GM18517 (cell line): ENCODE results near the gene SLC17A7.
A peak's percentile ranks its signal among the peaks of the same experiment; 100 is the strongest.

Experiments used
- ATAC-seq: cut with Tn5 transposase; IDR thresholded peaks from one replicate; pipeline ENCODE4 v1.9.1; 2021; ENCODE audit warnings: mild to moderate bottlenecking, moderate library complexity; ENCODE audit not compliant: unreplicated experiment

SLC17A7 gene

GRCh38 chr19:49411681-49412326 is 29.5 kb downstream of the SLC17A7 start:
- no peak for ATAC-seq

- no peak for ATAC-seq
Observed at GRCh38 chr19:49409441-49410029, 31.8 kb downstream of the SLC17A7 start.

- no peak for ATAC-seq
Observed at GRCh38 chr19:49408816-49409440, 32.4 kb downstream of the SLC17A7 start.

- ATAC-seq = no peak
Observed at GRCh38 chr19:49407482-49408015, 33.8 kb downstream of the SLC17A7 start.

- no peak for ATAC-seq
Observed at GRCh38 chr19:49407079-49407478, 34.2 kb downstream of the SLC17A7 start.

DNA sequence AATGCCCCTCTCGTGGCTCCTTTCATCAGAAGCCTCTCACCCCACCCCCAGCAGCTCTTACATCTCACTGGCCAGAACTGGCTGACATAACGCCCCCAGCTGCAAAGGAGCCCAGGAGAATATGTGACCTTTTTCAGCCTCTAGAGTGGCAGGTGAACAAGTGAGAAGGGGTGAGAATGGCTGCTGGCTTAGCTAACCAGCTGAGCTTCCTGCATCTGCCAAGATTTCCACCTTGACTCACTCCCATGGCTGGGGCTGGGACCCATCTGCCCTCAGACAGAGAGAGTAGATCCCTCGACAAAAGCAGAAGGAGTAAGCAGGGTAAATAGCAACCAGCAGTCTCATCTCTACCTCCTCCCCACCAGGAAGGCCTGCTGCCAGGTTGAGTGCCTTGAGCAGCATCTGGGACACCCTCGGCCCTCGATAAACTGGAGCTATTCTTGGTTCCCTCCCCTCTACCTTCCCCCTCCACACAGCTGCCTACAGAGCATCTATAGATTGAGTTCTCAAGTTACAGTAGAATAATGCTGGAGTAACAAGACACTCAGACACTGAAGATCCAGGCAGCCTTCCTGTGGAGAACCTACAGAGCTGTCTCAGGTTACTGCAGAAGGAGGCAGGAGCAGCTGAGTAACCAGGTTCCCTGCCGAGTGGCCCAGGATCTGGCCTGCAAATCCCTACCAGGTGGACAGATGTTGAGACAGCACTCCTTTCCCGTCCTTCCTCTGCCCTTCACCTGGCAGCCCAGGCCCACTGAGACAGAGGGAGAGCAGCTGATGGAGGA is 37.7 kb downstream of the SLC17A7 start:
- ATAC-seq = no peak

GRCh38 chr19:49400029-49400428 is 41.3 kb downstream of the SLC17A7 start:
- no peak for ATAC-seq

GRCh38 chr19:49398931-49399330 is 42.4 kb downstream of the SLC17A7 start:
- no peak for ATAC-seq

DNA sequence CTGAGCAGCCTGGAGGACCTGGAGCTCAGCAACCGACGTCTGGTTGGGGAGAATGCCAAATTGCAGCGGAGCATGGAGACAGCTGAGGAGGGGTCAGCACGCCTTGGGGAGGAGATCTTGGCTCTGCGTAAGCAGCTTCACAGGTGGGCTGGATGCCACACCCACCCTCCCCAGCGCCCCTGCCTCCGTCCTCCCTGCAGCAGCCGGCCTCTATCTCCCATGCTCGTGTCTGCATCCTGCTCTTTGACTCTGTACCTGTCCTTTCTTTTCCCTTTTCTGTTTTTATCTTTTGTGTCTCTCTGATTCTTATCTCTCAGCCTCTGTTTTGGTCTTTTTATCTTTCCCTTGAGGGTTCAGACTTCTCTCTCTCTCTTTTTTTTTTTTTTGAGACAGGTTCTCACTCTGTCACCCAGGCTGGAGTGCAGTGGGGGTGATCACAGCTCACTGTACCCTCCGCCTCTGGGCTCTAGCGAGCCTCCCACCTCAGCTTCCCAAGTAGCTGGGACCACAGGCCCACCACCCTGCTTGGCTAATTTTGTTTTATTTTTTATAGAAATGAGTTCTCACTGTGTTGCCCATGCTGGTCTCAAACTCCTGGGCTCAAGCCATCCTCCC is 43.2 kb downstream of the SLC17A7 start:
- no peak for ATAC-seq

DNA sequence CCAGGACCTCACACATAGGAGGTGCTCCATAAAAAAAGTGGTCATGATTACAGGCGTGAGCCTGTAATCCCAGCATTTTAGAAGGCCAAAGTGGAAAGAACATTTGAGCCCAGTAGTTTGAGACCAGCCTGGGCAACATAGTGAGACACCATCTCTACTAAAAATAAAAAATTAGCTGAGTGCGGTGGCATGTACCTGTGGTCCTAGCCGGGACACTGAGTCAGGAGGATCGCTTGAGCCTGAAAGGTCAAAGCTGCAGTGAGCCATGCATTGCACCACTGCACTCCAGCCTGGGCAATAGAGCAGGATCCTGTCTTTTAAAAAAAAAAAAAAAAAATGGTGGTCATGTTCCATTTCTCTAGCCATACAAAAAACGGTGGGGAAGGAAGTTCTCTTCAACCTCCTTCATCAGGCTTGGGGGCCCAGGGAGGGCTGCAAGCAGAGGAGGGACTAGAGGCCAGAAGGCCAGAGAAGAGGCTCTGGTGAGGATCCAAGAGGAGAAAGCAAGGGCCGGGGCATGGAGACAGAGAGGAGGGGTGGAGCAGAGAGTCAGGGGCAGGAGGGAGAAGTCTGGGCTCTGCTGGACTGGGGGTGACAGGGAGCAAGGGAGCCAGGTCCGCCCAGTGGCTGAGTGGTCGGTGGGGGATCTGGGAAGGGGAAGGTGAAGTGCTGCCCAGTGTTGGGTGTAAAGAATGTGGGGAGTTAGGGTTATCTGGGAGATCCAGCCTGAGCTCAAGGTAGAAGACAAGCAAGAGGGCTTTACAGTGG is 44.4 kb downstream of the SLC17A7 start:
- no peak for ATAC-seq

DNA sequence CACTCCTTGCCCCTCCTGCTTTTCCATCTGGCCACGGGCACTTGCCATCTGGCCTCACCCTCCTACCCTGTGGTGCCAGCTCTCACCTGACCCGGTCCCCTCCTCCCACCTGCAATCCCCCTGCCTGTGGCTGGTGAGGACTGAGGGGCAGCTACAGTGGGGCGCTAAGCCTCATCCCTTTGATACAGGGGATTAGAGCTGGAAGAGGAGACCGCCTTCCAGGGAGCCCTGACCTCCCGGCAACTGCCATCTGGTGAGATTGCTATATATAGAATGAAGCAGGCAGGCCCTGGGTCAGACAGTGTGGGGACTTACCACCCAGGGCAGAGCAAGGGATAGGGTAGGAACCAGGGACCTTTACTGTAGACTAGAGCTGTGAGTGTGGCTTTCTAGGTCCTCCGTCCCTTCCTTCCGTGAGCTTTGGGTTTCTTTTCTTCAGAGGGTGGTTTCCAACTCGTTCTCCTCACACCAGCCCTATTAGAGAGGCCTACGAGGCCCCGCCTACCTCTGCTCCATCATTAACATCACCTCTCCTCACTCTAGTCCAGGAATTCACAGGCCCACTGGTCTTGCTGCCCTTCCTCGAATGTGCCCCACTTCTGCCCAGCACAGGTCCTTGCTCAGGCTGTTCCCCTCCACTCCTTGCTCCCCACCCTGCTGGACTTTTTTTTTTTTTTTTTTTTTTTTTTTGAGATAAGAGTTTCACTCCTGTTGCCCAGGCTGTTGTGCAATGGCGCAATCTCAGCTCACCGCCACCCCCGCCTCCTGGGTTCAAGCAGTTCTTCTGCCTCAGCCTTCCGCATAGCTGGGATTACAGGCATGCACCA is 45.5 kb downstream of the SLC17A7 start:
- ATAC-seq = no peak

DNA sequence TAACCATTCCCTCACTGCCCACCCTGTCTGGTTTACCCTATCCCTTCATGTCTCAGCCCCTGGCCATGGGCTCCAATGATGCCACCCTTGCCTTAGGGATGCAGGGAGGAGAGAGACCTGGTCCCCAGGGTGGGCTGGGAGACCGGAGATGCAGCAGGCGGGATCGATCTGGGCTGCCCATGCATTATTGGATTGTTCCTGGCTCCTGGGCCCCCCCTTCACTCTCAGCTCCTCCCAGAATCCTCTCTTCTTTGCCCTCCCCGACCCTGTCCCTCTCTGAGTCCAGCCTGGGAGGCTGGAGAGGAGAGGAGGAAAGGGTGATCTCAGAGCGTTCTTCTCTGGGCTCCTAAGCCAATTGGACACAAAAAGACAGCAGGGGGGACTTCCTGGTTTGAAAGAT is 47.4 kb downstream of the SLC17A7 start:
- ATAC-seq = no peak

DNA sequence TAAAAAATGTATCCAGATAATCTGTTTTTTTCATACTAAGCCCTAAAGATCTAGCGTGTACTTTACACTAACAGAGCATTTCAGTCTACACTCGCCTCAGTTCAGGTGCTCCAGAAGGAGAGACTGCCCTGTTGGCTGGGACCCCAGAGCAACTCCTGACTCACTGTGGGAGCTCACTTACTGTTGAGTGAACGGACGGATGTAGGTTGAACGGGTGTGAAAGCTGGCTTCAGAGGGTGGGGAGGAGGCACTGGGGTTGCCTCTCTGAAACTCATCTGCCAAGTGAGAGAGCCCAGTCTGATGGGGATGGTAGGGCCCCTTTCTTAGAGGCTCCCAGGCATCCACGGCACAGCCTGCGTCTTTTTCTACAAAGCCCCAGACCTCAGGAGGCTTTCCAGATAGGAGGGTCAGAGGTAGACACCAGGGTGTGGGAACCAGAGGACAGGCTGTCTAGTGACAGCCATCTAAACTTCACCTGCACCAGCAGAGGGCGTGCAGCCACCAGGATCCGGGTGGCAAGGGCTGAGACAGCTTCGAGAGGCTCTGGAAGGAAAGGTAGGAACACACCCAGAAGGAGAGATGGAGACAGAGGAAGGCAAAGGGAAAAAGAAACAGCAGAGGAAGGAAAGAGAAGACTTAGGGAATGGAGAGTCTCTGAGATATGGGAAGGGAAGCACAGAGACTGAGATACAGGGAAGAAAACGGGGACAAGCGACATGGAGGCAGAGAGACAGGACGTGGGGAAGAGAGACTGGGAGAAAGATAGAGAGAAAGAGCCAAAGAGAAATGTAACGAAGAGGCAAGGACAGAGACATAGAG is 49.5 kb downstream of the SLC17A7 start:
- no peak for ATAC-seq

DNA sequence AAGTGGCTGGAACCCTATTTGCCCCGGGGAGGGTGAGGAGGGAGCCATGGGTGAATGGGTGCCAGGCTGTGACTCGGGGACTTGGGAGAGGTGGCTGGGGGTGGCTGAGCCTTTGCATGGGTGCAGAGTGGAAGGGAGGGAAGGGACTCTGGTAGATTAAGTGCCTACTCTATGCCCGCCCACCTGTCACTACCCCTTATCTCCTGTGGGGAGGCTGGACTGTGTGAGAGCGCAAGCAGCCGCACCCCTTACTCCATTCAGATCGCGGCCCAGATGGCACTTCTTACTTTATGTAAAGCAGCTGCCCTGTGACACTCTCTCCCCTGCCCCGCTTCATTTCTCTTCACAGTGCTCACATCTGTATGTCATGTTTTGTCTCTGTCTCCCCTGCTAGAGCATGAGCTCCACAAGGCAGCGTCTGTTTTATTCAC is 50.4 kb downstream of the SLC17A7 start:
- ATAC-seq = no peak

- no peak for ATAC-seq
Observed at GRCh38 chr19:49390131-49390928, 51.0 kb downstream of the SLC17A7 start.

GRCh38 chr19:49389406-49389805 is 51.9 kb downstream of the SLC17A7 start:
- ATAC-seq = no peak

DNA sequence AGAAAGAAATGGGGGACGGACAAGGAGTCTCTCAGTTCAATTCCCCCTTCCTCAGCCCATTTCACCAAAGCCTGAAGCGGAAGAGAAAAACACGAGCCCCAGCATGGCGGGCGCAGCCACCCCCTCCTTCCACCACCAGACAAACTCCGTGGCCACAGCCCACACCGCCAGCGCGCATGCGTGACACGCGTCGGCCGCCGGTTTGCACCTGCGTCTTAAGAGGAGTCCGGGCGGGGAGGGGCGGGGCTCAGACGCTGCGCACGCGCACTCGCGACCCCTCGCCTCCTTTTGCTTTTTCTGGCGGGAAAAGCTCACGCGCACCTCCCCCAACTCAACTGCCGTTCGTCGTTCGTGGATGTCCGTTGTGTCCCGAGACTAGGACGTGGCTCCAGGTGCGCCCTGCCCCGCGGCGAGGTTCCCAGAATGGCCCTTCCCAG is 53.4 kb downstream of the SLC17A7 start, which contains the start of gene KASH5:
Gene KASH5 (plus strand): TSS at position 314 of the 437 bp plus-strand sequence. CDS start 2,635 bp downstream, outside the sequence.
- ATAC-seq = peak; percentile 65
